Panc1 (cell line): ENCODE results near the gene HS1BP3.

Experiments used
- CTCF ChIP-seq: fragments of 450-650 bp; IDR thresholded peaks from 2 replicates; pipeline ENCODE4 v1.5.1; 2017; ENCODE audit warnings: mild to moderate bottlenecking
- POLR2AphosphoS5 ChIP-seq: IDR thresholded peaks from 2 replicates; pipeline ENCODE4 v1.6.1; 2012; ENCODE audit warnings: mild to moderate bottlenecking, low read depth, low read length, moderate library complexity
- REST ChIP-seq, 2 experiments: IDR thresholded peaks; 2 replicates each; pipeline ENCODE4 v1.6.1; 2011 to 2012; ENCODE audit warnings: low read depth in 2 of 2, control low read depth in 1 of 2, low read length in 1 of 2, mild to moderate bottlenecking in 1 of 2, moderate library complexity in 1 of 2; ENCODE audit not compliant: insufficient read depth in 1 of 2
- SIN3A ChIP-seq: IDR thresholded peaks from 2 replicates; pipeline ENCODE4 v1.6.1; 2012; ENCODE audit warnings: low read depth, mild to moderate bottlenecking, low read length, moderate library complexity, borderline replicate concordance; ENCODE audit not compliant: insufficient read depth

GRCh38 chr2:20637147-20637546 lies 13.8 kb downstream of the HS1BP3 start:
- TF ChIP-seq REST (IDR thresholded peaks at IDR 0.05; ENCODE audit: insufficient read depth in 1 of 2, low read depth in 2 of 2, low read length in 1 of 2) (no peak), CTCF (no peak), SIN3A (no peak), POLR2AphosphoS5 (no peak)
